Testis (tissue), 3 donors: ENCODE measurements around the gene RABGGTA. TPM values are rescaled to one million over a fixed set of nuclear protein-coding genes. Genes with fewer than 3 reads are reported as not detected.

Experiments
- DNase-seq: peaks from one replicate; pipeline ENCODE4 v3.0.0-alpha.2; 2019
- H3K27ac ChIP-seq, 2 donors: fragments of 200-600 bp; sonication (generic); one replicate each; pipeline ENCODE4 v1.5.1; 2019
- H3K27me3 ChIP-seq: fragments of 200-600 bp; sonication (generic); one replicate; pipeline ENCODE4 v1.5.1; 2019
- H3K36me3 ChIP-seq: fragments of 200-600 bp; sonication (generic); one replicate; pipeline ENCODE4 v1.5.1; 2017; ENCODE audit warnings: low read depth; ENCODE audit errors: missing control alignments
- H3K4me1 ChIP-seq: fragments of 200-600 bp; sonication (generic); one replicate; pipeline ENCODE4 v1.5.1; 2019
- H3K4me3 ChIP-seq, 2 donors: fragments of 200-600 bp; sonication (generic); one replicate each; pipeline ENCODE4 v1.5.1; 2017 to 2019
- H3K9me3 ChIP-seq: fragments of 200-600 bp; sonication (generic); one replicate; pipeline ENCODE4 v1.5.1; 2017
- CTCF ChIP-seq, 3 experiments: fragments of 450-650 bp in 2 of 3; fragments of 200-600 bp in 1 of 3; sonication (generic) in 1 of 3; IDR thresholded peaks; one replicate each; pipeline ENCODE4 v1.5.1; 2016 to 2019; ENCODE audit warnings: antibody characterized with exemption in 3 of 3, mild to moderate bottlenecking in 2 of 3, moderate library complexity in 1 of 3
- POLR2A ChIP-seq: fragments of 450-650 bp; IDR thresholded peaks from one replicate; pipeline ENCODE4 v1.6.1; 2017; ENCODE audit warnings: antibody characterized with exemption, mild to moderate bottlenecking, moderate library complexity
- WGBS, 2 donors: methylation state at CpG; one replicate each; pipeline ENCODE4 v1.1.5; 2018; 5-methylcytosine and 5-hydroxymethylcytosine counted together
- intact Hi-C: fragments of 100-400 bp; cut with DNase I; formaldehyde crosslinking; loops from one replicate; pipeline ENCODE4 v1.15.1; 2023; ENCODE audit warnings: low total_unique reads
- polyA plus RNA-seq: library from polyadenylated mRNA; stranded (reverse); fragments of 350-450 nt; fragmentation: Illumina TruSeq; extraction: RNeasy Lipid Tissue Mini Kit (QIAGEN cat#74804); gene quantifications from one replicate; pipeline ENCODE4 v1.2.3, GENCODE V29; 2014; ENCODE audit warnings: low read depth, low replicate concordance; ENCODE audit not compliant: insufficient read depth
- total RNA-seq, 2 donors: library from RNA; depleted of rRNA; stranded (reverse); fragments of >200 nt; gene quantifications; one replicate each; pipeline ENCODE4 v1.2.3, GENCODE V29; 2016

Gene RABGGTA
- total and polyA plus RNA-seq, 3 donors from 2014 or later, result 33.5 to 90.2 (median 70.9) TPM

GRCh38 chr14:24270537-24271133, 762 bp downstream of the RABGGTA start:
- intact Hi-C loops, result no loop called here
- peaks cover 7% of the 10 kb centered on the region for H3K4me1 ChIP-seq
- no peak for DNase-seq
- H3K9me3 ChIP-seq, result no peaks in the 10 kb centered on the region
- no peaks in the 10 kb centered on the region for H3K36me3 ChIP-seq
- TF ChIP-seq CTCF (IDR thresholded peaks at IDR 0.05) (no peak), POLR2A (no peak)
- H3K27ac ChIP-seq, result peak overlapping the region; percentile 91 to 95
- H3K4me3 ChIP-seq, result peak overlapping the region; percentile 83 to 89
- H3K27me3 ChIP-seq, result no peaks in the 10 kb centered on the region
- WGBS, 2 donors, result 15 to 23% methylated on average over 5 to 13 of the region's 13 CpGs

- intact Hi-C loops, result no loop called here
- no peak for TF ChIP-seq POLR2A
- no peak for TF ChIP-seq CTCF (IDR thresholded peaks at IDR 0.05)
- H3K27ac ChIP-seq, result no peak overlapping the region
- no peaks in the 10 kb centered on the region for H3K27me3 ChIP-seq
- WGBS, 2 donors, result 91 to 93% methylated on average over 7 to 14 of the region's 14 CpGs
- no peaks in the 10 kb centered on the region for H3K9me3 ChIP-seq
- no peak for DNase-seq
- peaks cover 7% of the 10 kb centered on the region for H3K4me1 ChIP-seq
- no peaks in the 10 kb centered on the region for H3K36me3 ChIP-seq
- H3K4me3 ChIP-seq, result no peak overlapping the region
These were observed 1.4 kb downstream of the RABGGTA start for GRCh38 chr14:24269910-24270536.

GRCh38 chr14:24269368-24269767, 2.0 kb downstream of the RABGGTA start:
- no peaks in the 10 kb centered on the region for H3K36me3 ChIP-seq
- intact Hi-C loops, result no loop called here
- TF ChIP-seq POLR2A, result no peak
- TF ChIP-seq CTCF (IDR thresholded peaks at IDR 0.05), result no peak

GRCh38 chr14:24268225-24268624, 3.2 kb downstream of the RABGGTA start:
- Histone ChIP-seq H3K9me3 (no peaks in the 10 kb centered on the region), H3K36me3 (no peaks in the 10 kb centered on the region)

More at GRCh38 chr14:24269368-24269767, 2.0 kb downstream of the RABGGTA start:
- H3K27ac ChIP-seq, result no peak overlapping the region
- peaks cover 7% of the 10 kb centered on the region for H3K4me1 ChIP-seq
- no peak for DNase-seq
- H3K27me3 ChIP-seq, result no peaks in the 10 kb centered on the region
- no peak overlapping the region for H3K4me3 ChIP-seq
- WGBS, 2 donors, result 90 to 99% methylated on average over 5 to 8 of the region's 8 CpGs
- H3K9me3 ChIP-seq, result no peaks in the 10 kb centered on the region

More at GRCh38 chr14:24268225-24268624, 3.2 kb downstream of the RABGGTA start:
- Histone ChIP-seq H3K4me1 (peaks cover 7% of the 10 kb centered on the region), H3K4me3 (no peak overlapping the region), H3K27me3 (no peaks in the 10 kb centered on the region), H3K27ac (no peak overlapping the region)
- TF ChIP-seq POLR2A (no peak), CTCF (IDR thresholded peaks at IDR 0.05) (no peak)
- intact Hi-C loops, result no loop called here
- WGBS, 2 donors, result 89 to 91% methylated on average over 9 of the region's 9 CpGs
- no peak for DNase-seq
